Inflammatory macrophage treated with lipopolysaccharide for 1 hour (primary cell): Measurements from ENCODE around the gene PLEKHM3.
A peak's percentile ranks its signal among the peaks of the same experiment; 100 is the strongest.

Experiments used
- DNase-seq, 2 donors: peaks; one replicate each; pipeline ENCODE4 v3.0.0-alpha.2; 2020 to 2022

The PLEKHM3 gene

GRCh38 chr2:207944334-207944733 lies 81.0 kb downstream of the PLEKHM3 start:
- DNase-seq: no peak

DNA sequence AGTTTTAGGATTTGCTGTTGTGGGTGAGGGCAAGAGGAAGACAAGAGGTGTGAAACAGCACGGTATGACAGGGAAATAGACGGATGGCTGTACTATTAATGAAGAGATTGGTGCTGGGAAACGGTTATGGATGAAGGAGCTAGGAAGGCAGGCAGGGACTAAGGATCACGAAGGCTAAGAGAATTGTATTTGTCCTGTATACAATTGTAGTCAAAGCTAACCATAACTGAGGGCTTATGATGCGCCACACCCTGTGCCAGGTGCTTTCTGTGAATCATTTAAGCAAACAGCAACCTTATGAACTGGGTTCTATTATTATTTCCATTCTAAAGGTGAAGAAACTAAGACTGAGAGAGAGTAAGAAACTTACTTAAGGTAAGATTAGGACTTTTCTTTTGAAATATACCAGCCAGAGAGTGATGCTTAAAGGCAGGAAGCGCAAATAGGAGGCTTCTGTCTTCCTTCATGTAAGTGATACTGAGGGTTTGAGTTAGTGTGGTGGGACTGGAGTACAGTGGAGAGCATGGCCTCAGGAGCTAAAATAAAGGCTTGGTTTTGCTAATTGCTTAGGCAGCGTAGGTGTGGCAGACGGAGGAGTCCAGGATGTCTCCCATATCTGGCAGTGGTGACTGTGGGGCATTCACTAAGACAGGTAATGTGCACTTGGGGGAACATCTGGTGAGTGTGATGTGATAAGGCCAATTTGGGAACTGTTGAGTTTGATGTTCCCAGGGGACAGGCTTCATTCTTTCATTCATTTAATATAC lies 85.8 kb downstream of the PLEKHM3 start:
- DNase-seq: no peak

- DNase-seq: no peak
Measured at GRCh38 chr2:207938886-207939285, 86.4 kb downstream of the PLEKHM3 start.

GRCh38 chr2:207938415-207938814 lies 86.9 kb downstream of the PLEKHM3 start:
- no peak for DNase-seq

DNA sequence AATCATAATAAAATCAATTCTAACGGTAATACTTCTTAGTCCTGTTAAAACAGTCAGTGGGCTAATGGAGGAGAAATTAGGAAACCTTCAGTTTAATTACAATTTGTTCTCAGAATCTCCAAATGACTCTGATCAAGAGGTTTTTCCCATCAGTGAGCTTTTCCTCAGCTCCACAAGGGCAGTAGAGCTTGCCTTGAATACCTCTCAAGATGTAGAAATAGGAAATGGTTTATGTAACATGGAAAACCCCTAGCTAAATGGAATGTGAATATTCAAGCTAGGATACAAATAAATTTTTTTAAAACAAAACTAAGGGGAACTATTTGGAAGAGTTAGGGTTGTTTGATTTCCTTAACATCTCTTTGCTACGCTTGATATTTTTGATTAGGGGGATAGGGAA lies 87.5 kb downstream of the PLEKHM3 start:
- peak; percentile 42 to 60 for DNase-seq

GRCh38 chr2:207937253-207937652 lies 88.1 kb downstream of the PLEKHM3 start:
- no peak for DNase-seq

- no peak for DNase-seq
Measured at GRCh38 chr2:207936380-207936779, 88.9 kb downstream of the PLEKHM3 start.

DNA sequence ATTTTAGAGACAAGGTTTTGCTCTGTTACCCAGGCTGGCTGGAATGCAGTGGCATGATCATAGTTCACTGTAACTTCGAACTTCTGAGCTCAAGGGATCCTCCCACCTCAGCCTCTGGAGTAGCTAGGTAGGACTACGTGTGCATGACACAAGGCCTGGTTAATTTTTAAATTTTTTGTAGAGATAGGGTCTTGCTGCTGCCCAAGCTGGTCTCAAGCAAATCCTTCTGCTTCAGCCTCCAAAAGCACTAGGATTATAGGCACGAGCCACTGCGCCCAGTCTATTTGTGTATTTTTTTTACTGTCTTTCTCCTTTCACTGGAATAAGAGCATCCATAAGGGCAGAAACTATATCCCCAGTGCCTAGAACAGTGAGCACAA lies 89.3 kb downstream of the PLEKHM3 start:
- no peak for DNase-seq

DNA sequence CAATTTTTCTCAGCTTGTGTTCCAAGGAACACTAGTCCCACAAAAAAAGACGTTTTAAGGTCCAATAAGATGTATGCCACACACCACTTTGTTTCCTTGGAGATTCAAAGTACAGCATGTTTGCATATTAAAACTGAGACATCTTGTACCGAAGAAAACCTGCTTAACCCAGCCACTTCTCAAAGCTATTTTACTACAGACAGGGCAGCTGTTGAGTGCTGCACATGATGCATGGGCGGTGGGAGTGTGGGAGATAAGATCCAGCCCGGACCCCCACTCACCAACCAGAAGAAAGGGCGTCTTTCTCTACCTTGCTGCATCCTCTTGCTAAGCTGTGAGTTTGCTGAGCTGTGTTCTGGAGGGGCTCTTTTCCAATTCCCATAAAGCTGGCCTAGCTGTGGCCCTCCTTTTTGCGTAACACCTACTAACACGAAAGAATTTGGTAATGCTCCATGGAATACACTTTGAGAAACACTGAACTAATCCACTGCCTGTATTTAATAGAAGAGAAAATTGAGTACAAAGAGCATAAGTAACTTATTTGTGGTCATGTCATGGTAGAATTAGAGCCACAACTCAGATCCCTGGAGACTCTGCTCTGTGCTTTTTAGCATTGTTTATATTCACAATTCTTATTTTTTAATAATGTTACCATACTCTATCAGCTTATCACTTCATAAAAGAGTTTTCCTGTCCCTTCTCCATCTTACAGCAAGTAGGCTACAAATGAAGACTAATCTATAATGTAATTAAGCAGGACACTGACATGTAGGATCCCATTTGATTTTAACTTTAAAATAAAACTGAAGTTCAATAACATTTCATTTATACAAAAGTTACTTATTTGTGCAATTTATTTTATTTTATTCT lies 90.0 kb downstream of the PLEKHM3 start:
- no peak for DNase-seq

DNA sequence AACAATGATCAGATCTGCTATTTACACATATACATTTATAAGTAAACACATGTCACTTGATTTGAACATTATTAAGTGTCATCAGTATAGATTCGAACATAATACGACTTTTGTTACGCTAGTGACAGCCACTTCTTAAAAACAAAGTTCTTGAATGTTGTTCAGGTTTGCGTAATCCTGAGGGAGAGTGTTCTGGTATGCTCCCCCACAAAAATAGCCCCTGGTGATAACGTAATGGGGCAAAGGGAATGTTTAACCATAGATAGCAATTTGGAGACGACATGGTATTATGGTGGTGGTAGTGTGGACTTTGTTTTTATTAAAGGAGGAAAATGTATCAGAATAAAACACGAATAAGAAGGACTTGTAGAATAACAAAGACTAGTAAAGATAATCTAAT lies 90.6 kb downstream of the PLEKHM3 start:
- DNase-seq: no peak

GRCh38 chr2:207933396-207934065 lies 91.8 kb downstream of the PLEKHM3 start:
- no peak for DNase-seq

GRCh38 chr2:207932106-207932505 lies 93.2 kb downstream of the PLEKHM3 start:
- DNase-seq: no peak

- no peak for DNase-seq
Measured at GRCh38 chr2:207930747-207931146, 94.6 kb downstream of the PLEKHM3 start.

DNA sequence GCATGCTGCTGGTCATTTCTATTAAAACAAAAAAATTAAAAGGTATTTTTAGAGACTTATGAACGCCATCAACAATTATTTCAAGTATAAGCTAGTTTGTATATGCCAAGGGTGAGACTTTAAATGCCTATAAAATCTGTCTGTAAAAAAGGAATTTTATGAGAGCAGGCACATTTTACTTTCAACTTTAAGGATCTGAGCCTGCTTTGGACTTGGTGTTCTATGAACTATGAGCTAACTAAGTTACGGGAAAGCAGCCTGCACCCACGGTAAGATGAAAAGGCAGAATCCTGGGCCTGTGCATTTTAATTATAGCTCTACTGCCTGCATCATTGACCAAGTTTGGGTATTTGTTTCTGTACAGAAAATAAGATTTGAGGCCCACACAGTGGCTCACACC lies 95.4 kb downstream of the PLEKHM3 start:
- DNase-seq: no peak

GRCh38 chr2:207928079-207928478 lies 97.2 kb downstream of the PLEKHM3 start:
- DNase-seq: peak; percentile 8 to 41

- DNase-seq: no peak
Measured at GRCh38 chr2:207926989-207927300, 98.4 kb downstream of the PLEKHM3 start.

DNA sequence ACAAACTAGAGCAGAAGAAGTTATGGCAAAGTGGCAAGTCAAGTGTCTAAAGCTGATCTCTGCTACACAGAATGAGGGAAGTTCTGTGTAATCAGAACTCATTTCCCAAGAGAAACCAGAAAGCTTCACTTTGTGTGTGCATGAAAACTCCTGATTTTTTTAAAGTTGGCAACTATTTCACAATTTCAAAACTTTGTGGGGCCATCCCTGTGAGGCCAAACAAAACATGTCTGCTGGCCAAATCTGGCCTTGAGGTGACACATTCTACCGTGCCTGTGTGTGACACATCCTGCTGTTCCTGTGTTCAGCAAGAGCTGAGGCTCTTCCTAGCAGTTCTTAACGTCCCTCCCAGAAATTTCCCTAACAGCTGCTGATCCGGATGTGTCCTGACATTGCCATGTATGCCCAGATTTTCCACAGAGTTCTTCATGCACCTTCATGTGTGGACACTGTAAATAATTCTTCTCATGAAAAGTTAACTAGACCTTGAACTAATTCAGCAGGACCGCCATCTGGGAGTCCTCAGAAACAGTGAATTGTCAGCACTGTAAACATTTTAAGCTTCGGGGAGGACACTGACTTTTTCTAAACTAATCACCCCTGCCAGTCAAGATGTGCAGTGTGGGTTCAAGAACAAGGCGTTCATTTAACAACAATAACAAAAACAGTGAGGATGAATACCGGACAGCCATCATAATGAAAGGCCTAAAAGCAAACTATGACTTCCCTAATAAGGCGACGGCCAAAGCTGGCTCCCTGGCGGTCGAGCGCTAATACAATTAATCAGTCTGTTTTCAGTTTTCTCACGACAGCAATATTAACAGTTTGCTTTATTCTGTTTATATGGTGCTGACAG lies 99.0 kb downstream of the PLEKHM3 start:
- DNase-seq: peak; percentile 75 to 91

DNA sequence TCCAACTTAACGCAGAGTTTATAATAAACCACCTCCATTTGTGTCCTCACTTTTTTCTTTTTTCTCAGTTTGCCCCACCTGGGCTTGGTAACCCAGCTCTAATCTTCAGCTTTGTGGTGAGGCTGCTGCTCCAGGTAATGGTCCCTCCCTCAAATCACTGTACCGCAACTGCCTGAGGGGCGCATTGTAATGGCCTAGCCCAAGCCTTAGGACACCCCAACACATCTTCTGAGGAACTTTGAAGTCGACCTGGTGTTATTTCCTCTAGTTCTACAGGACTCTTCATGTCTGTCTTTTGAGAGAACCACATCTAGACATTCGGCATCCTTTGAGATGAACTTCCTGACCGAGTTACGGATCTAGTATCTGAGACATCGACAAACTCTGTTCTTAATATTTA lies 99.7 kb downstream of the PLEKHM3 start:
- no peak for DNase-seq

DNA sequence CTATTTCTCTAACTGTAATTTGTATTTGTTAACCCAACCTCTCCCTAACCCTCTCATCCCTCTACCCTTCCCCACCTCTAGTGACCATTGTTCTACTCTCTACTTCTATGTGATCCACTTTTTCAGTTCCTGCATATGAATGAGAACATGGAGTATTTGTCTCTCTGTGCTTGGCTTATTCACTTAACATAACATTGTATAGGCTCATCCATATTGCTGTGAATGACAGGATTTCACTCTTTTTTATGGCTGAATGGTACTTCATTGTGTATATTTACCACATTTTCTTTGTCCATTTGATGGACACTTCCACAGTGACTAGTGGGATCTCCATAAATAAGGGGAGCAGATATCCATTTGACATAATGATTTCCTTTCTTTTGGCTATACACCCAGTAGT lies 103.7 kb downstream of the PLEKHM3 start:
- DNase-seq: no peak

DNA sequence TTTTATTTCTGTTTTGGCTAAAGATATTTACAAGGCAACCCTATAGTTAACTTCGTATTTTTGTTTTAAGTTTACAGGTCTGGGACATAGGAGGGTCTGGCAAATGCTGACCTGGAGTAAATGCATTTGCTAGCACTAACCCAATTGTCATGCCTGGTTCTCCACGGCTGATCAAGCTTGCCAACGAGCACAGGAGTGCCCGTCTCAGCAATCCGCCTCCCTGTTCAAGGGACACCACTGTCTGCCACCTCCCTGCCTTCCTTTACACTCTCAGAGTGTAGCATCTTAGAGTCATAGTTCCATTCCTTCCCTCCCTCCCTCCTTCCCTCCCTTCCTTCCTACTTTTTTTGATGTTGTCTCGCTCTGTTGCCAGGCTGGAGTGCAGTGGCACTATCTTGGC lies 104.6 kb downstream of the PLEKHM3 start:
- DNase-seq: no peak

GRCh38 chr2:207920321-207920720 lies 105.0 kb downstream of the PLEKHM3 start:
- DNase-seq: no peak

DNA sequence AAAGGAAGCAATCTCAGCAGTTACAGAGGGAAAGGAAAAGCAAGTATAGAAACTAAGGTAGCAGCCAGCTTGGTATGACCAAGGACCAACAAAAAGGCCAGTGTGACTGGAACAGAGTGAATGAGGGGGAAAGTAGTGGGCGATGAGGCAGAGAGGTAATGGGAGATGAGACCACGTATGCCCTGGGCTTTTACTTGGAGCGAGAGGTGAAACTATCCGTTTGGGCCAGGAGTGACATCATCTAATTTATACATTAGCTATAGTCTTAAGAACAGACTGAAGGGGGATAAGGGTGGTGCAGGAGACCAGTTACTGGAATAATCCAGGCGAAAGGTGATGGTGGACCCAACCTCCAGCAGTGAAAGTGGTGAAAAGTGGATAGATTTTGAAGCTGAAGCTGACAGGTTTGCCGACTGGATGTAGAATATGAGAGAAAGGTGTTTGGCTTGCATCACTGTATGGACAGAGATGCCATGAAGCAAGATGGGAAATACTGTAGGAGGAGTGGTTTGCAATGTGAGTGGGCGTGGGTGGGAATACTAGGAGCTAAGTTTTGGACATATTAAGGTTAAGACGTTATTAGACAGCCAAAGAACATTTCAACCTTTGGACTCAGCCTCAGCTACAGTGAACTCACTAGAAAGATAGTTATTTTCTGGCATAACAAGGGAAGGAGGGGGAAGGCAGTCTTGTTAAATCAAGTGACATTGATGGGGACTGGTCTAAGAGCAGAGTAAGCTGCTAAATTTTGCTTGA lies 106.0 kb downstream of the PLEKHM3 start:
- DNase-seq: peak; percentile 5 to 19
